A673 (cell line): ENCODE measurements around the gene ILF3. TPM values are rescaled to one million over a fixed set of nuclear protein-coding genes. Genes with fewer than 3 reads are reported as not detected.

Source experiments
- BruUV-seq: library from RNA; stranded (reverse); fragments of 400-500 nt; replicated peaks from 2 replicates; lab custom pipeline; 2021; lab: Mats Ljungman, UMichigan
- CTCF ChIA-PET: fragments of 300-600 bp; sonication (Branson Sonifier 250); formaldehyde crosslinking; loops from one replicate; lab custom pipeline; 2022; ENCODE audit warnings: antibody characterized with exemption; lab: Charles Lee
- POLR2A ChIA-PET: fragments of 300-600 bp; sonication (Branson Sonifier 250); formaldehyde crosslinking; loops from one replicate; lab custom pipeline; 2022; ENCODE audit warnings: antibody characterized with exemption; ENCODE audit not compliant: low non-redundant PET; lab: Charles Lee
- DNase-seq: peaks from one replicate; pipeline ENCODE4 v3.0.0-alpha.2; 2015; ENCODE audit warnings: low spot score
- H3K27ac ChIP-seq: fragments of 200-600 bp; sonication (generic); 2 replicates; pipeline ENCODE4 v1.5.1; 2016; ENCODE audit warnings: mixed run types, low read depth, mild to moderate bottlenecking, mixed read lengths, antibody characterized with exemption, low read length; ENCODE audit not compliant: poor library complexity, severe bottlenecking
- H3K27me3 ChIP-seq: fragments of 200-600 bp; sonication (generic); replicated peaks from 2 replicates; pipeline ENCODE4 v1.6.1; 2017; ENCODE audit warnings: mixed run types, low read depth, mild to moderate bottlenecking, mixed read lengths, antibody characterized with exemption, low read length; ENCODE audit not compliant: insufficient read depth, poor library complexity
- H3K36me3 ChIP-seq: fragments of 200-600 bp; sonication (generic); 2 replicates; pipeline ENCODE4 v1.6.1; 2016; ENCODE audit warnings: mixed run types, mild to moderate bottlenecking, mixed read lengths, antibody characterized with exemption, low read length; ENCODE audit not compliant: insufficient read depth, poor library complexity, severe bottlenecking
- H3K4me1 ChIP-seq: fragments of 200-600 bp; sonication (generic); 2 replicates; pipeline ENCODE4 v1.6.1; 2017; ENCODE audit warnings: mixed run types, mild to moderate bottlenecking, mixed read lengths, antibody characterized with exemption, low read length; ENCODE audit not compliant: insufficient read depth, poor library complexity, severe bottlenecking
- H3K4me3 ChIP-seq: fragments of 200-600 bp; sonication (generic); 2 replicates; pipeline ENCODE4 v1.5.1; 2016; ENCODE audit warnings: low read depth, mixed run types, mild to moderate bottlenecking, mixed read lengths, low read length; ENCODE audit not compliant: poor library complexity, severe bottlenecking
- H3K9me3 ChIP-seq: fragments of 200-600 bp; sonication (generic); 2 replicates; pipeline ENCODE4 v1.6.1; 2016; ENCODE audit warnings: mixed run types, low read depth, mild to moderate bottlenecking, mixed read lengths, antibody characterized with exemption, low read length; ENCODE audit not compliant: poor library complexity, severe bottlenecking
- CTCF ChIP-seq: fragments of 300-800, 200-600 bp; sonication (generic); conservative IDR thresholded peaks from 2 replicates; pipeline ENCODE4 v1.5.1; 2017; ENCODE audit warnings: low read depth, mild to moderate bottlenecking, antibody characterized with exemption, low read length, moderate library complexity, mixed read lengths
- EZH2 ChIP-seq: fragments of 200-600 bp; sonication (generic); IDR thresholded peaks from 2 replicates; pipeline ENCODE4 v1.6.1; 2017; ENCODE audit warnings: borderline replicate concordance, low read depth, mild to moderate bottlenecking, mixed read lengths, antibody characterized with exemption, low read length; ENCODE audit not compliant: poor library complexity, severe bottlenecking
- intact Hi-C: fragments of 100-400 bp; cut with micrococcal nuclease; formaldehyde crosslinking; loops from one replicate; pipeline ENCODE4 v1.10.0; 2022; ENCODE audit not compliant: unreplicated experiment
- total RNA-seq: library from RNA; stranded (reverse); gene quantifications from 2 replicates; pipeline ENCODE4 v1.2.3, GENCODE V29; 2021

ILF3 gene
- total RNA-seq, 1 experiment from 2014 or later: 683 TPM

DNA sequence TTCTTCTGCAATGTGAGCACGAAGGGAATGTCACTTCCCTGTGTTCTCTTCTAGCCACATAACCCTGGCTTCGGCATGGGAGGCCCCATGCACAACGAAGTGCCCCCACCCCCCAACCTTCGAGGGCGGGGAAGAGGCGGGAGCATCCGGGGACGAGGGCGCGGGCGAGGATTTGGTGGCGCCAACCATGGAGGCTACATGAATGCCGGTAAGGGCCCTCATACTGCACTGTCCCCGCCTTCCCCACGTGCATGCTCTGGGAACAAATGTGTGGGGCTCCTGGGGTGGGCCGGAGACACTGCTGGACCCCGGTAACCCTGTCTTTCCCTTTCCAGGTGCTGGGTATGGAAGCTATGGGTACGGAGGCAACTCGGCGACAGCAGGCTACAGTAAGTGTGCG is 29.4 kb downstream of the ILF3 start:
- CTCF ChIA-PET: interaction anchor here (1.0 to 1.4 kb wide), 2 partner anchors 16 to 103 kb away, joined by 3 to 4 read pairs; no protein-coding TSS in a partner anchor

GRCh38 chr19:10685210-10685609 is 31.1 kb downstream of the ILF3 start:
- peaks cover 100% of the 10 kb centered on the region for H3K36me3 ChIP-seq
- DNase-seq: no peak
- intact Hi-C loops: no loop called here
- POLR2A ChIA-PET: no interaction called here
- H3K27ac ChIP-seq: no peak overlapping the region
- H3K9me3 ChIP-seq: no peaks in the 10 kb centered on the region
- CTCF ChIA-PET: no interaction called here
- TSS peak; percentile 46 for BruUV-seq
- H3K27me3 ChIP-seq: no peaks in the 10 kb centered on the region
- H3K4me3 ChIP-seq: no peak overlapping the region
- H3K4me1 ChIP-seq: no peaks in the 10 kb centered on the region
- TF ChIP-seq CTCF (no peak), EZH2 (no peak)

More for the DNA sequence above, 29.4 kb downstream of the ILF3 start:
- no peak for DNase-seq
- no TSS peak for BruUV-seq
- peaks cover 100% of the 10 kb centered on the region for H3K36me3 ChIP-seq
- TF ChIP-seq CTCF: no peak
- no peak for TF ChIP-seq EZH2
- H3K4me1 ChIP-seq: no peaks in the 10 kb centered on the region
- H3K9me3 ChIP-seq: no peaks in the 10 kb centered on the region
- intact Hi-C loops: no loop called here
- POLR2A ChIA-PET: no interaction called here
- no peak overlapping the region for H3K4me3 ChIP-seq
- H3K27me3 ChIP-seq: no peaks in the 10 kb centered on the region
- H3K27ac ChIP-seq: no peak overlapping the region

DNA sequence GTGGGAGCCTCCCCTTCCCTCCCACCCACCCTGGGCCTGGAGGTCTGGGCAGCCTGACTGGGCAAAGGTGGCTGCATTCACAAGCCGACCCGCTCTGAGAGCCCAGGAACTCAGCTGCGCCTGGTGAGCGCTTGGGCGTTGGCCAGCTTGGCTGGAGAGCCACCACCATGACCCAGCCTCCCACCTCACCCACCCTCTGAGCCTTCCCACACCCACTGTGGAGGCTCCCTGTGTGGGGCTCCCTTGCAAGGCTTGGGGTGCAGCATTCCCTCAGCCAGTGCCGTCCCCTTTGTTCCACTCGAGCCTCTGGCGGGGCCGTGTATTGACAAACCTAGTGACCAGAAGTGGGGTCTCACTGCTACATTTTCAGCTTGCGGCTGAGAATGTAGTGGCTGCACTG is 32.0 kb downstream of the ILF3 start:
- Histone ChIP-seq H3K36me3 (peaks cover 100% of the 10 kb centered on the region), H3K9me3 (no peaks in the 10 kb centered on the region), H3K4me1 (no peaks in the 10 kb centered on the region), H3K27me3 (no peaks in the 10 kb centered on the region), H3K27ac (no peak overlapping the region), H3K4me3 (no peak overlapping the region)
- POLR2A ChIA-PET: no interaction called here
- no TSS peak for BruUV-seq
- TF ChIP-seq CTCF (no peak), EZH2 (no peak)
- CTCF ChIA-PET: no interaction called here
- intact Hi-C loops: no loop called here
- DNase-seq: no peak
